ENCODE data around the gene EVL.
"Not testable (repeated sequence)": the region's sequence is repeated elsewhere in the genome, so short reads cannot be mapped to it uniquely, and the experiment has no call there.

The EVL gene

GRCh38 chr14:100065111-100065871 lies at the start of gene EVL:
Gene EVL (plus strand): TSS chr14:100065422. CDS start chr14:100065501, 79 bp downstream.
- DNase-seq (ENCODE audit: low read depth in 2 of 2), result peak; percentile 74 to 80

GRCh38 chr14:100017553-100017952 lies 47.7 kb upstream of the EVL start:
- DNase-seq (ENCODE audit: low read depth in 2 of 2), result no peak

- DNase-seq (ENCODE audit: low read depth in 2 of 2), result no peak
Measured at GRCh38 chr14:100018054-100018453, 47.2 kb upstream of the EVL start.

GRCh38 chr14:100018482-100018881 lies 46.7 kb upstream of the EVL start:
- no peak for DNase-seq (ENCODE audit: low read depth in 2 of 2)

- DNase-seq (ENCODE audit: low read depth in 2 of 2), result no peak
Measured at GRCh38 chr14:100019156-100019744, 46.0 kb upstream of the EVL start.

- no peak for DNase-seq (ENCODE audit: low read depth in 2 of 2)
Measured at GRCh38 chr14:100020629-100021028, 44.6 kb upstream of the EVL start.

- DNase-seq (ENCODE audit: low read depth in 2 of 2), result no peak
Measured at GRCh38 chr14:100022772-100023451, 42.3 kb upstream of the EVL start.

- peak; percentile 3 to 9 for DNase-seq (ENCODE audit: low read depth in 2 of 2)
Measured at GRCh38 chr14:100025111-100025510, 40.1 kb upstream of the EVL start.

GRCh38 chr14:100027771-100028490 lies 37.3 kb upstream of the EVL start:
- DNase-seq (ENCODE audit: low read depth in 2 of 2), result no peak

GRCh38 chr14:100028990-100029677 lies 36.1 kb upstream of the EVL start:
- no peak for DNase-seq (ENCODE audit: low read depth in 2 of 2)

- not testable (repeated sequence) for DNase-seq (ENCODE audit: low read depth in 2 of 2)
Measured at GRCh38 chr14:100030006-100030405, 35.2 kb upstream of the EVL start.

- no peak for DNase-seq (ENCODE audit: low read depth in 2 of 2)
Measured at GRCh38 chr14:100030452-100031153, 34.6 kb upstream of the EVL start.

- no peak for DNase-seq (ENCODE audit: low read depth in 2 of 2)
Measured at GRCh38 chr14:100031506-100032281, 33.5 kb upstream of the EVL start.

- DNase-seq (ENCODE audit: low read depth in 2 of 2), result no peak
Measured at GRCh38 chr14:100032738-100033137, 32.5 kb upstream of the EVL start.

GRCh38 chr14:100033347-100034075 lies 31.7 kb upstream of the EVL start:
- no peak for DNase-seq (ENCODE audit: low read depth in 2 of 2)

GRCh38 chr14:100034468-100034867 lies 30.8 kb upstream of the EVL start:
- no peak for DNase-seq (ENCODE audit: low read depth in 2 of 2)

- DNase-seq (ENCODE audit: low read depth in 2 of 2), result no peak
Measured at GRCh38 chr14:100034961-100035500, 30.2 kb upstream of the EVL start.

- DNase-seq (ENCODE audit: low read depth in 2 of 2), result no peak
Measured at GRCh38 chr14:100035700-100036099, 29.5 kb upstream of the EVL start.

- no peak for DNase-seq (ENCODE audit: low read depth in 2 of 2)
Measured at GRCh38 chr14:100037353-100037752, 27.9 kb upstream of the EVL start.

All from activated CD4-positive, alpha-beta T cell treated with anti-CD3 and anti-CD28 coated beads for 24 hours (primary cell).